Endothelial cell of umbilical vein (primary cell): Measurements from ENCODE around the gene NUDT13. TPM values are rescaled to one million over a fixed set of nuclear protein-coding genes. Genes with fewer than 3 reads are reported as not detected.

ENCODE experiments used
- BruUV-seq: library from RNA; stranded (reverse); fragments of 400-500 nt; replicated peaks from 2 replicates; lab custom pipeline; 2021; lab: Mats Ljungman, UMichigan
- CTCF ChIA-PET: fragments of 300-600, 350-600 bp; sonication (Branson Sonifier 250); formaldehyde crosslinking; loops from one replicate; lab custom pipeline; 2021; ENCODE audit warnings: antibody characterized with exemption, inconsistent platforms; lab: Charles Lee
- POLR2A ChIA-PET: fragments of 300-600, 350-600 bp; sonication (Branson Sonifier 250); formaldehyde crosslinking; loops from one replicate; lab custom pipeline; 2021; ENCODE audit warnings: antibody characterized with exemption, inconsistent platforms; lab: Charles Lee
- DNase-seq: peaks from one replicate; pipeline ENCODE4 v3.0.0-alpha.2; 2011; ENCODE audit warnings: low read depth, low spot score
- FAIRE-seq: peaks from 2 replicates; lab custom pipeline; 2011; peaks lifted over from hg19 to GRCh38; lab: Jason Lieb, UNC
- H2AFZ ChIP-seq: 2 replicates; pipeline ENCODE4 v1.6.0; 2012; ENCODE audit warnings: low read depth, low read length, control low read depth, inconsistent platforms
- H3K27ac ChIP-seq: 2 replicates; pipeline ENCODE4 v1.5.1; 2011; ENCODE audit warnings: low read depth, mild to moderate bottlenecking, control low read depth, low read length, moderate library complexity; ENCODE audit not compliant: insufficient read depth
- H3K27me3 ChIP-seq, 2 experiments: 2 replicates each; pipeline versions ENCODE4 v1.6.0 to v1.6.1; 2011; ENCODE audit warnings: low read length in 2 of 2, mixed read lengths in 1 of 2; ENCODE audit not compliant: control insufficient read depth in 2 of 2, insufficient read depth in 2 of 2
- H3K36me3 ChIP-seq, 2 experiments: 2 replicates in 1 of 2; 3 replicates in 1 of 2; pipeline ENCODE4 v1.5.1; 2011; ENCODE audit warnings: low read length in 2 of 2, mild to moderate bottlenecking in 1 of 2, moderate library complexity in 1 of 2; ENCODE audit not compliant: control insufficient read depth in 2 of 2, insufficient read depth in 2 of 2; ENCODE audit errors: extremely low read depth in 1 of 2
- H3K4me1 ChIP-seq: 3 replicates; pipeline ENCODE4 v1.5.1; 2011; ENCODE audit warnings: mild to moderate bottlenecking, low read length; ENCODE audit not compliant: control insufficient read depth, insufficient read depth; ENCODE audit errors: extremely low read depth
- H3K4me2 ChIP-seq: 2 replicates; pipeline ENCODE4 v1.6.1; 2011; ENCODE audit warnings: low read length, control low read depth, mixed read lengths; ENCODE audit not compliant: insufficient read depth
- H3K4me3 ChIP-seq, 3 experiments: fragments of 200-600 bp in 1 of 3; sonication (generic), shearing (Covaris generic) in 1 of 3; replicated peaks in 1 of 3; 2 replicates each; pipeline ENCODE4 v1.5.1; 2011 to 2016; ENCODE audit warnings: control low read depth in 3 of 3, low read length in 3 of 3, mild to moderate bottlenecking in 2 of 3, inconsistent platforms in 1 of 3, low read depth in 1 of 3, moderate library complexity in 1 of 3; ENCODE audit not compliant: insufficient read depth in 1 of 3
- H3K79me2 ChIP-seq: 2 replicates; pipeline ENCODE4 v1.6.0; 2012; ENCODE audit warnings: low read length, inconsistent platforms; ENCODE audit not compliant: control insufficient read depth, insufficient read depth
- H3K9ac ChIP-seq: replicated peaks from 2 replicates; pipeline ENCODE3; 2011; ENCODE audit warnings: low read length, control low read depth; ENCODE audit not compliant: insufficient read depth; ENCODE audit errors: extremely low read depth
- H3K9me1 ChIP-seq: replicated peaks from 3 replicates; pipeline ENCODE4 v1.6.0; 2011; ENCODE audit warnings: mild to moderate bottlenecking, low read length; ENCODE audit not compliant: control insufficient read depth, insufficient read depth; ENCODE audit errors: extremely low read depth
- H3K9me3 ChIP-seq: replicated peaks from 2 replicates; pipeline ENCODE4 v1.5.1; 2012; ENCODE audit warnings: low read length, inconsistent platforms; ENCODE audit not compliant: control insufficient read depth, insufficient read depth
- H4K20me1 ChIP-seq: replicated peaks from 2 replicates; pipeline ENCODE3; 2011; ENCODE audit warnings: mild to moderate bottlenecking, low read length; ENCODE audit not compliant: control insufficient read depth, insufficient read depth; ENCODE audit errors: extremely low read depth
- EZH2 ChIP-seq: IDR thresholded peaks from 2 replicates; pipeline ENCODE4 v1.6.1; 2012; ENCODE audit warnings: borderline replicate concordance, low read depth, mild to moderate bottlenecking, moderate library complexity, low read length, inconsistent platforms; ENCODE audit not compliant: severe bottlenecking
- FOS ChIP-seq: IDR thresholded peaks from 2 replicates; pipeline ENCODE4 v1.6.1; 2011; ENCODE audit warnings: mild to moderate bottlenecking, low read length, moderate library complexity, borderline replicate concordance; ENCODE audit not compliant: insufficient read depth
- GATA2 ChIP-seq: IDR thresholded peaks from 2 replicates; pipeline ENCODE4 v1.7.0; 2011; ENCODE audit warnings: low read depth, mild to moderate bottlenecking, moderate library complexity, mixed read lengths, low read length; ENCODE audit not compliant: insufficient read length, insufficient read depth
- JUN ChIP-seq: IDR thresholded peaks from 2 replicates; pipeline ENCODE4 v1.6.1; 2011; ENCODE audit warnings: borderline replicate concordance, low read depth; ENCODE audit not compliant: insufficient read length, insufficient read depth
- MAX ChIP-seq: IDR thresholded peaks from 2 replicates; pipeline ENCODE4 v1.6.1; 2011; ENCODE audit not compliant: insufficient read depth, insufficient read length
- MYC ChIP-seq: IDR thresholded peaks from one replicate; pipeline ENCODE4 v1.6.1; 2011; ENCODE audit warnings: mild to moderate bottlenecking, low read depth, low read length
- POLR2A ChIP-seq: IDR thresholded peaks from 2 replicates; pipeline ENCODE4 v1.6.1; 2012; ENCODE audit warnings: low read depth, mild to moderate bottlenecking, control low read depth, low read length
- POLR2AphosphoS5 ChIP-seq: IDR thresholded peaks from 2 replicates; pipeline ENCODE4 v1.6.1; 2012; ENCODE audit warnings: low read depth, mild to moderate bottlenecking, control low read depth, low read length, moderate library complexity; ENCODE audit not compliant: insufficient read depth
- dilution Hi-C: fragments of 300-500 bp; cut with MboI; formaldehyde crosslinking; loops from one replicate; pipeline ENCODE4 v1.15.0; 2019; ENCODE audit warnings: low sequenced_read_pairs; ENCODE audit not compliant: extremely low pct_ligation_motif_present
- intact Hi-C: fragments of 100-400 bp; cut with micrococcal nuclease; formaldehyde crosslinking; loops from one replicate; pipeline ENCODE4 v1.10.0; 2022
- polyA plus RNA-seq, 4 experiments: library from polyadenylated mRNA; depleted of rRNA in 3 of 4; stranded (reverse) in 3 of 4; unstranded in 1 of 4; fragments of >200 nt; gene quantifications; 2 replicates each; pipeline versions ENCODE4 v1.2.1 to v1.2.3, GENCODE V29; 2011 to 2012; ENCODE audit warnings: missing spikeins in 1 of 4
- total RNA-seq: library from RNA; stranded (reverse); gene quantifications from 2 replicates; pipeline ENCODE4 v1.2.3, GENCODE V29; 2021
- TF ChIP-seq, protein P1 (sequence below), 2 donors: IDR thresholded peaks; 1 replicate in 1 of 2; 2 replicates in 1 of 2; pipeline ENCODE4 v1.5.1; 2011; ENCODE audit warnings: low read length in 2 of 2, mild to moderate bottlenecking in 2 of 2, moderate library complexity in 2 of 2, control low read depth in 1 of 2, inconsistent platforms in 1 of 2, low read depth in 1 of 2; ENCODE audit not compliant: insufficient read depth in 1 of 2; ENCODE audit errors: extremely low read depth in 1 of 2

NUDT13 gene
- total and polyA plus RNA-seq, 2 donors (not counting 3 experiments of a cell fraction or from before 2014, with no cell fraction given): 1.6 to 2.3 TPM

GRCh38 chr10:73094986-73095480, 15.2 kb upstream of the NUDT13 start:
- dilution Hi-C loops: no loop called here
- intact Hi-C loops: loop anchor here (5.0 kb wide), 1 partner anchor 42 kb away; no protein-coding TSS in a partner anchor
- Histone ChIP-seq H3K4me3 (peak overlapping the region; percentile 73 to 99 (median 96)), H3K27ac (peak overlapping the region; percentile 73), H3K4me2 (peak overlapping the region; percentile 99), H3K79me2 (peaks cover 31% of the 10 kb centered on the region), H3K27me3 (no peaks in the 10 kb centered on the region), H3K9me1 (no peaks in the 10 kb centered on the region), H3K4me1 (peaks cover 17% of the 10 kb centered on the region), H3K9ac (peak overlapping the region; percentile 94), H2AFZ (no peak overlapping the region), H4K20me1 (no peaks in the 10 kb centered on the region), H3K9me3 (no peaks in the 10 kb centered on the region), H3K36me3 (no peaks in the 10 kb centered on the region)
- FAIRE-seq (no peak), DNase-seq (no peak)
- ChIA-PET POLR2A (interaction anchor here (0.6 to 2.2 kb wide), 6 partner anchors 15 to 537 kb away, joined by 3 to 22 read pairs (median 4); partner anchors contain the start of gene NUDT13), CTCF (interaction anchor here (0.7 to 4.4 kb wide), 10 partner anchors 9 to 433 kb away, joined by 3 to 27 read pairs (median 4); partner anchors contain the start of gene NUDT13)
- TF ChIP-seq GATA2: no peak
- TF ChIP-seq EZH2: no peak
- no peak for TF ChIP-seq MAX
- TF ChIP-seq FOS: no peak
- TF ChIP-seq POLR2A: no peak
- TF ChIP-seq POLR2AphosphoS5: no peak
- no peak for TF ChIP-seq JUN
- TF ChIP-seq, protein P1, sequence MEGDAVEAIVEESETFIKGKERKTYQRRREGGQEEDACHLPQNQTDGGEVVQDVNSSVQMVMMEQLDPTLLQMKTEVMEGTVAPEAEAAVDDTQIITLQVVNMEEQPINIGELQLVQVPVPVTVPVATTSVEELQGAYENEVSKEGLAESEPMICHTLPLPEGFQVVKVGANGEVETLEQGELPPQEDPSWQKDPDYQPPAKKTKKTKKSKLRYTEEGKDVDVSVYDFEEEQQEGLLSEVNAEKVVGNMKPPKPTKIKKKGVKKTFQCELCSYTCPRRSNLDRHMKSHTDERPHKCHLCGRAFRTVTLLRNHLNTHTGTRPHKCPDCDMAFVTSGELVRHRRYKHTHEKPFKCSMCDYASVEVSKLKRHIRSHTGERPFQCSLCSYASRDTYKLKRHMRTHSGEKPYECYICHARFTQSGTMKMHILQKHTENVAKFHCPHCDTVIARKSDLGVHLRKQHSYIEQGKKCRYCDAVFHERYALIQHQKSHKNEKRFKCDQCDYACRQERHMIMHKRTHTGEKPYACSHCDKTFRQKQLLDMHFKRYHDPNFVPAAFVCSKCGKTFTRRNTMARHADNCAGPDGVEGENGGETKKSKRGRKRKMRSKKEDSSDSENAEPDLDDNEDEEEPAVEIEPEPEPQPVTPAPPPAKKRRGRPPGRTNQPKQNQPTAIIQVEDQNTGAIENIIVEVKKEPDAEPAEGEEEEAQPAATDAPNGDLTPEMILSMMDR (IDR thresholded peaks at IDR 0.05; ENCODE audit: extremely low read depth in 1 of 2, insufficient read depth in 1 of 2, low read depth in 1 of 2, low read length in 2 of 2): no peak
- no peak for TF ChIP-seq MYC
- BruUV-seq: no TSS peak
